Lower leg skin (tissue), 4 donors: Measurements from ENCODE around the gene CD34. TPM values are rescaled to one million over a fixed set of nuclear protein-coding genes. Genes with fewer than 3 reads are reported as not detected.

ENCODE experiments used
- DNase-seq, 2 donors: peaks; one replicate each; pipeline ENCODE4 v3.0.0-alpha.2; 2019; ENCODE audit warnings: low spot score in 2 of 2
- H3K4me3 ChIP-seq: fragments of 200-600 bp; sonication (generic); 2 replicates; pipeline ENCODE4 v1.5.1; 2017; ENCODE audit warnings: mild to moderate bottlenecking, low read depth; ENCODE audit not compliant: poor library complexity, severe bottlenecking
- POLR2A ChIP-seq, 2 donors: fragments of 450-650 bp; IDR thresholded peaks; one replicate each; pipeline ENCODE4 v1.6.1; 2016 to 2017; ENCODE audit warnings: antibody characterized with exemption in 2 of 2, mild to moderate bottlenecking in 1 of 2, moderate library complexity in 1 of 2
- WGBS, 2 donors: methylation state at CpG; one replicate each; pipeline ENCODE4 v1.1.5; 2018; 5-methylcytosine and 5-hydroxymethylcytosine counted together
- intact Hi-C: fragments of 100-400 bp; cut with DNase I; formaldehyde crosslinking; loops from one replicate; pipeline ENCODE4 v1.15.0; 2023; ENCODE audit warnings: low total_unique reads
- total RNA-seq, 4 donors: library from RNA; depleted of rRNA; stranded (reverse); fragments of >200 nt; gene quantifications; one replicate each; pipeline ENCODE4 v1.1.0, GENCODE V29; 2016
- TF ChIP-seq, protein P1 (sequence below), 3 donors: fragments of 450-650 bp; IDR thresholded peaks; one replicate each; pipeline ENCODE4 v1.5.1; 2016; ENCODE audit warnings: antibody characterized with exemption in 3 of 3, mild to moderate bottlenecking in 3 of 3, moderate library complexity in 2 of 3

CD34 gene
- total RNA-seq, 4 donors from 2014 or later: 8.5 to 45.5 (median 26.0) TPM

DNA sequence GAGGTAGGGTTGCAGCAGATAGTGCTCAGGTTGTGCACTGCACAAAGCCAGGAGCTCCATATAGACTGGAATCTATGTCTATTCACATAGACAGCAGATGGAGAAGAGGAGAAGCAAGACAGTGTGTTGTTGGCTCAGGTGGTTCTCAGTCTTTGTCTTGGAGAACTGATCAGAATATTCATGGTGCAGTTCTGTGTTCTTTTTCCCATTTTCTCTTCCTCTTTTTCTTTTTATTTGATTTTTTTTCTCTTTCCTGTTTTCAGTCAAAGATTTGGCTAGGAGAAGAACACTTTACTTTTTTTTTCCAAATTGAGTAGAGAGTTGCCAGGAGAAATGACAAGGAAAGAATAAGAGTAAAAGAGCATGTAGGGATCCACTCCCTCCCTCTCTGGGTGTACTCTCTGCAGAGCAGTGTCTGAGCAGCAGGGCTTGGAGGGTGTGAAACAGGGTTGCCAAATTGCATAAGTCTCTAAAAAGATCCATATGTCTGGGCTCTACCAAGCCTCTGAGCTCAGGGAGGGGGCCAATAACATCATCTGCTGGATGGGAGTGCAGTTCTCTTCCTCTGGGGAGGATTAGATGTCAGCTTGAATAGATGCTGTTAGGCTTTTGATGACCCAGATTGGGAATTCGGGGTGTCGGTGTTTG, 8.7 kb upstream of the CD34 start:
- no peak for DNase-seq
- 41 to 54% methylated on average over 2 of the region's 2 CpGs for WGBS, 2 donors
- intact Hi-C loops: no loop called here
- no peak for TF ChIP-seq POLR2A (IDR thresholded peaks at IDR 0.05)
- TF ChIP-seq, protein P1, sequence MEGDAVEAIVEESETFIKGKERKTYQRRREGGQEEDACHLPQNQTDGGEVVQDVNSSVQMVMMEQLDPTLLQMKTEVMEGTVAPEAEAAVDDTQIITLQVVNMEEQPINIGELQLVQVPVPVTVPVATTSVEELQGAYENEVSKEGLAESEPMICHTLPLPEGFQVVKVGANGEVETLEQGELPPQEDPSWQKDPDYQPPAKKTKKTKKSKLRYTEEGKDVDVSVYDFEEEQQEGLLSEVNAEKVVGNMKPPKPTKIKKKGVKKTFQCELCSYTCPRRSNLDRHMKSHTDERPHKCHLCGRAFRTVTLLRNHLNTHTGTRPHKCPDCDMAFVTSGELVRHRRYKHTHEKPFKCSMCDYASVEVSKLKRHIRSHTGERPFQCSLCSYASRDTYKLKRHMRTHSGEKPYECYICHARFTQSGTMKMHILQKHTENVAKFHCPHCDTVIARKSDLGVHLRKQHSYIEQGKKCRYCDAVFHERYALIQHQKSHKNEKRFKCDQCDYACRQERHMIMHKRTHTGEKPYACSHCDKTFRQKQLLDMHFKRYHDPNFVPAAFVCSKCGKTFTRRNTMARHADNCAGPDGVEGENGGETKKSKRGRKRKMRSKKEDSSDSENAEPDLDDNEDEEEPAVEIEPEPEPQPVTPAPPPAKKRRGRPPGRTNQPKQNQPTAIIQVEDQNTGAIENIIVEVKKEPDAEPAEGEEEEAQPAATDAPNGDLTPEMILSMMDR (IDR thresholded peaks at IDR 0.05): no peak
- no peak overlapping the region for H3K4me3 ChIP-seq

DNA sequence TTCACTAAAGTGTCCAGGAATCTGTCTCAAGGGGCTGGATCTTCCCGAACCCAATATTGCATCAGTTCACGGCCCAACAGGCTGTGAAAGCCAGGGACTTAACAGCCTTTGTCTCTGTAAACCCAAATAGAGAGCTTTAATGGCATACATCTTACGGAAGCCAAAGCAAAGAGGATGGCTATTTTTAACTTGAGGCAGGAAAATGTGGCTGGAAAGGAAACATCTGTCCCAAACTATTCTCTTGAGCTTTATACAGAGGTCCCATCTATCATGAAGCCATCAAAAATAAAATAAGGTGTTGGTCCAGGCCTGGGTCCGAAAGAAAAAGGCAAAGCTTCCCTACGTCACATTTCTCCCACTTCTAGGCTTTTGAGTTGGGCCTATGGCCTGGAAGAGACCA, 7.7 kb upstream of the CD34 start:
- no peak for DNase-seq
- H3K4me3 ChIP-seq: no peak overlapping the region
- TF ChIP-seq, protein P1 (IDR thresholded peaks at IDR 0.05): no peak
- no peak for TF ChIP-seq POLR2A (IDR thresholded peaks at IDR 0.05)
- 60 to 71% methylated on average over 5 of the region's 5 CpGs for WGBS, 2 donors
- intact Hi-C loops: no loop called here

DNA sequence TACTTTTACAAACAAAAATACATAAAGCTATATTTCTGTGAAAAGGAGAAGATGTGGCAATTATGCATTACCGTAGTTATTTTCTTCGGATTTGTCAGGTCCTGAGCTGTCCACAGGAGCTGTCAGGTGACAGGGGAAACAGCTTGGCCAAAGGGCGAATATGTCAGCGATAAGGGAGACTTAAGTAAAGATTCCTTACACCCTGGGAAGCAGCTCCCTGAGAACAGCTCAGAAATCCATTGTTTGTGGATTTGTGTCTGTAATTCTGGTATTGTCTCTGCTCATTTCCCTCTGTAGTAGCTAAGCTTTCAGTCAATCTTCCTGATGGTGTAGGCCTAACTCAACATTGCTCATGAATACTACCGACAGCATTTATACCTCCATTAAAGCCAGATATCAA, 7.1 kb upstream of the CD34 start:
- no peak for DNase-seq
- TF ChIP-seq POLR2A (IDR thresholded peaks at IDR 0.05): no peak
- TF ChIP-seq, protein P1 (IDR thresholded peaks at IDR 0.05): no peak
- 89 to 94% methylated on average over 5 of the region's 5 CpGs for WGBS, 2 donors
- no peak overlapping the region for H3K4me3 ChIP-seq
- intact Hi-C loops: no loop called here

DNA sequence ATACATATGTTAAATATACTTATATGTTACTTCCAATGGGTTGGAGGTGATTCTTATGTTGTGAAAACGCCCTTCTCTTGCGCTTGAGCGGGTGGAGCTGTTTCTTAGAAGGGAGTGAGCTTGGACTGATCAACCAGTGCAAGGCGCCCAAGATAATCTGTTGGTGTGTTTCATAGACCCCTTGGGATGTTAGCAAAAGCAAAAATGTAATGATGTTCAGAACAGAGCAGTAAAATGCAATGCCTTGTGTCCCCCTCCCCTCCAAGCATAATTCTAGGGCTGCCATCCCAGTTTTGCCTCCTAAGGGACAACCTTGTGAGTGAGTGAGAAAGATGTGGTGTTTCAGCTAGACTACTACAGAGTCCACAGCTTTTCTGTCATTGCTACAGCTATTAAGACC, 6.2 kb upstream of the CD34 start:
- WGBS, 2 donors: 82 to 88% methylated on average over 4 of the region's 4 CpGs
- intact Hi-C loops: no loop called here
- H3K4me3 ChIP-seq: no peak overlapping the region
- TF ChIP-seq, protein P1 (IDR thresholded peaks at IDR 0.05): no peak
- TF ChIP-seq POLR2A (IDR thresholded peaks at IDR 0.05): no peak
- DNase-seq: no peak

DNA sequence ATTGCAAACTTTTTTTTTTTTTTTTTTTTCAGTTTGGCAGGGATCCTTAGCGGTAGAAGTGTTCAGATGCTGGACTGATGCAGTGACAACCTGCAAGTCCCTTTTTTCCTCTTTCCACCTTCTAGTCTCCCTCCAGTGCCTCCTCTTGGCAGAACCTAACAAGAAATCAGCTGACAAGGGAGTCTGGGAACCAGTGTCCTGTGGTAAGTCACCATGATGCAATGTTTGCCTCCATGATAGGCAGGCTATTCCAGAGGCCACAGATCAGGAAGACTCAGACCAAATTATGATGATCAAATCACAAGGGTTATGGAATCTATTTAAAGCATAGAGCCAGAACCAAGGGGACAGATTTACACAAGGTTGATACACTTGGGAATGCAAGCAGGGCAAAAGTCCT, 3.0 kb upstream of the CD34 start:
- DNase-seq: no peak
- no peak for TF ChIP-seq POLR2A (IDR thresholded peaks at IDR 0.05)
- TF ChIP-seq, protein P1 (IDR thresholded peaks at IDR 0.05): no peak
- WGBS, 2 donors: 97 to 100% methylated on average over 1 of the region's 1 CpG
- intact Hi-C loops: no loop called here
- H3K4me3 ChIP-seq: no peak overlapping the region
